Measurements from ENCODE around the gene CAMK1D. TPM values are rescaled to one million over a fixed set of nuclear protein-coding genes. Genes with fewer than 3 reads are reported as not detected.

Gene CAMK1D
- total and polyA plus RNA-seq, 8 donors: 1.4 to 26.9 (median 3.9) TPM

- intact Hi-C loops (cut with DNase I; ENCODE audit: low total_unique reads): no loop called here
- no peak overlapping the region for H3K27ac ChIP-seq
- WGBS, 5 donors: 75 to 88% (median 86%) methylated on average over 4 of the region's 4 CpGs
- H3K4me3 ChIP-seq: no peak overlapping the region
- TF ChIP-seq POLR2A (IDR thresholded peaks at IDR 0.05) (no peak), EP300 (IDR thresholded peaks at IDR 0.05) (no peak), POLR2AphosphoS5 (IDR thresholded peaks at IDR 0.05) (no peak), CTCF (IDR thresholded peaks at IDR 0.05) (no peak)
- no peak for DNase-seq
- H3K9me3 ChIP-seq: peaks cover 0 to 11% (median 0%) of the 10 kb centered on the region in 4 donors
- no peaks in the 10 kb centered on the region for H3K27me3 ChIP-seq
- no peaks in the 10 kb centered on the region for H3K36me3 ChIP-seq
- peaks cover 0 to 7% (median under 1%) of the 10 kb centered on the region in 4 donors for H3K4me1 ChIP-seq
Measured at GRCh38 chr10:12382956-12383531, 33.7 kb downstream of the CAMK1D start.

GRCh38 chr10:12384906-12385305 lies 35.6 kb downstream of the CAMK1D start:
- H3K9me3 ChIP-seq: peaks cover 0 to 11% (median 0%) of the 10 kb centered on the region in 4 donors
- H3K4me1 ChIP-seq: peaks cover 0 to 15% (median 8%) of the 10 kb centered on the region in 4 donors
- no peaks in the 10 kb centered on the region for H3K27me3 ChIP-seq
- no peak overlapping the region for H3K27ac ChIP-seq
- no peak for TF ChIP-seq CTCF (IDR thresholded peaks at IDR 0.05)
- no peak for TF ChIP-seq EP300 (IDR thresholded peaks at IDR 0.05)
- TF ChIP-seq POLR2AphosphoS5 (IDR thresholded peaks at IDR 0.05): no peak
- TF ChIP-seq POLR2A (IDR thresholded peaks at IDR 0.05): no peak
- H3K36me3 ChIP-seq: no peaks in the 10 kb centered on the region
- no peak overlapping the region for H3K4me3 ChIP-seq
- WGBS, 5 donors: 90 to 98% (median 96%) methylated on average over 2 of the region's 2 CpGs
- no peak for DNase-seq
- intact Hi-C loops (cut with DNase I; ENCODE audit: low total_unique reads): no loop called here

- H3K4me3 ChIP-seq: no peak overlapping the region
- no peaks in the 10 kb centered on the region for H3K27me3 ChIP-seq
- intact Hi-C loops (cut with DNase I; ENCODE audit: low total_unique reads): no loop called here
- peaks cover 0 to 11% (median 0%) of the 10 kb centered on the region in 4 donors for H3K9me3 ChIP-seq
- TF ChIP-seq CTCF (IDR thresholded peaks at IDR 0.05): no peak
- TF ChIP-seq POLR2A (IDR thresholded peaks at IDR 0.05): no peak
- TF ChIP-seq EP300 (IDR thresholded peaks at IDR 0.05): no peak
- H3K27ac ChIP-seq: no peak overlapping the region
- H3K36me3 ChIP-seq: no peaks in the 10 kb centered on the region
- DNase-seq: no peak
- WGBS, 5 donors: 89 to 96% (median 94%) methylated on average over 15 of the region's 15 CpGs
- peaks cover 0 to 32% (median 15%) of the 10 kb centered on the region in 4 donors for H3K4me1 ChIP-seq
Measured at GRCh38 chr10:12387561-12388210, 38.3 kb downstream of the CAMK1D start.

GRCh38 chr10:12388671-12389070 lies 39.3 kb downstream of the CAMK1D start:
- Histone ChIP-seq H3K9me3 (peaks cover 0 to 11% (median 0%) of the 10 kb centered on the region in 4 donors), H3K36me3 (no peaks in the 10 kb centered on the region), H3K4me1 (peaks cover 0 to 32% (median 15%) of the 10 kb centered on the region in 4 donors), H3K27ac (peak overlapping the region in 1 of 5 donors; percentile 18), H3K27me3 (no peaks in the 10 kb centered on the region), H3K4me3 (no peak overlapping the region)
- DNase-seq: no peak
- intact Hi-C loops (cut with DNase I; ENCODE audit: low total_unique reads): no loop called here
- 81 to 91% (median 91%) methylated on average over 17 of the region's 17 CpGs for WGBS, 5 donors
- TF ChIP-seq POLR2AphosphoS5 (IDR thresholded peaks at IDR 0.05): no peak
- TF ChIP-seq EP300 (IDR thresholded peaks at IDR 0.05): no peak
- no peak for TF ChIP-seq POLR2A (IDR thresholded peaks at IDR 0.05)

Data from stomach (tissue), 9 donors.